Gastroesophageal sphincter (tissue), 3 donors: Measurements from ENCODE around the gene ZDHHC23.

Source experiments
- CTCF ChIP-seq, 4 experiments: fragments of 200-600 bp in 2 of 4; fragments of 450-650 bp in 2 of 4; sonication (generic) in 1 of 4; IDR thresholded peaks; one replicate each; pipeline ENCODE4 v1.5.1; 2017 to 2019; ENCODE audit warnings: antibody characterized with exemption in 4 of 4, mild to moderate bottlenecking in 2 of 4, moderate library complexity in 2 of 4
- EP300 ChIP-seq: sonication (generic); formaldehyde crosslinking; IDR thresholded peaks from one replicate; pipeline ENCODE4 v1.6.1; 2017; ENCODE audit warnings: antibody characterized with exemption, mild to moderate bottlenecking
- POLR2A ChIP-seq, 2 donors: fragments of 450-650 bp; IDR thresholded peaks; one replicate each; pipeline ENCODE4 v1.6.1; 2017; ENCODE audit warnings: antibody characterized with exemption in 2 of 2, mild to moderate bottlenecking in 2 of 2, moderate library complexity in 1 of 2

DNA sequence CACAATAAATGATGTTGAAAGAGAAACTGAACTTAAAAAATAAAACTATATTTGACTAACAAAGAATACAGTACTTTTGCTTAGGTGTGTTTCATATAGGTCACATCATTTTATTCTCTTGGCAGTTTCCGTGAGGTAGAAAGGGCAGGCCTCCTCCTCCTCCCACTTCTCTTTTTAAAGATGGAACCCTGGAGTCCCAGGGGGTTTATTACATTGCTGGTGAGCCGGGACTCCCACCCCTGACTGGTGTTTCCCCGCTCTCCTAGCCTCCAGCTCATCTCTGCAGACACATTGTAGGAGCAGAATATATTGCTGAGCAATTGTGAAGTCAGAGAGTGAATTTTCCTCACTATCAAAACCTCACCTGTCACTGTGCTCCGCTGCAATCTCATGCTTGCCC is 30.0 kb downstream of the ZDHHC23 start:
- TF ChIP-seq CTCF (IDR thresholded peaks at IDR 0.05): no peak
- no peak for TF ChIP-seq POLR2A (IDR thresholded peaks at IDR 0.05)
- no peak for TF ChIP-seq EP300
